Mesenchymal stem cell (in vitro differentiated cells and primary cell): ENCODE results near the gene OR1F1. TPM values are rescaled to one million over a fixed set of nuclear protein-coding genes. Genes with fewer than 3 reads are reported as not detected.
"Not testable (repeated sequence)": the region's sequence is repeated elsewhere in the genome, so short reads cannot be mapped to it uniquely, and the experiment has no call there.

Experiments
- DNase-seq: peaks from one replicate; pipeline ENCODE4 v3.0.0-alpha.2; 2013
- H2AFZ ChIP-seq: one replicate; pipeline ENCODE4 v1.6.1; 2013; ENCODE audit warnings: low read depth, mild to moderate bottlenecking, control low read depth, inconsistent platforms, low read length, moderate library complexity
- H2AK5ac ChIP-seq: 2 replicates; pipeline ENCODE4 v1.6.1; 2013; ENCODE audit warnings: low read length, moderate library complexity, mild to moderate bottlenecking, inconsistent platforms; ENCODE audit not compliant: severe bottlenecking
- H2BK120ac ChIP-seq: one replicate; pipeline ENCODE4 v1.6.1; 2013; ENCODE audit warnings: low read depth, mild to moderate bottlenecking, inconsistent platforms, low read length, moderate library complexity
- H2BK12ac ChIP-seq, 2 experiments: one replicate each; pipeline ENCODE4 v1.6.1; 2013; ENCODE audit warnings: inconsistent platforms in 2 of 2, low read length in 2 of 2, mild to moderate bottlenecking in 2 of 2, moderate library complexity in 2 of 2, control low read depth in 1 of 2
- H2BK15ac ChIP-seq: one replicate; pipeline ENCODE4 v1.6.1; 2013; ENCODE audit warnings: mild to moderate bottlenecking, low read depth, inconsistent platforms; ENCODE audit not compliant: poor library complexity, severe bottlenecking
- H2BK5ac ChIP-seq: 2 replicates; pipeline ENCODE4 v1.6.1; 2013; ENCODE audit warnings: low read depth, mild to moderate bottlenecking, low read length, control low read depth, inconsistent platforms; ENCODE audit not compliant: poor library complexity, severe bottlenecking
- H3K14ac ChIP-seq, 2 experiments: one replicate each; pipeline ENCODE4 v1.6.1; 2013; ENCODE audit warnings: inconsistent platforms in 2 of 2, low read length in 2 of 2, control low read depth in 1 of 2, mild to moderate bottlenecking in 1 of 2, moderate library complexity in 1 of 2
- H3K18ac ChIP-seq, 2 experiments: one replicate each; pipeline ENCODE4 v1.6.1; 2013; ENCODE audit warnings: inconsistent platforms in 2 of 2, low read length in 2 of 2, control low read depth in 1 of 2, low read depth in 1 of 2, mild to moderate bottlenecking in 1 of 2
- H3K23ac ChIP-seq, 2 experiments: one replicate each; pipeline ENCODE4 v1.6.1; 2013; ENCODE audit warnings: inconsistent platforms in 2 of 2, low read length in 2 of 2, mild to moderate bottlenecking in 2 of 2, moderate library complexity in 2 of 2, control low read depth in 1 of 2
- H3K27ac ChIP-seq: 2 replicates; pipeline ENCODE4 v1.5.1; 2013; ENCODE audit warnings: mild to moderate bottlenecking, moderate library complexity, low read length, control low read depth, inconsistent platforms; ENCODE audit not compliant: poor library complexity, severe bottlenecking
- H3K27me3 ChIP-seq, 2 experiments: 2 replicates each; pipeline versions ENCODE4 v1.6.1 to v1.7.0; 2013; ENCODE audit warnings: low read length in 2 of 2, mild to moderate bottlenecking in 2 of 2, moderate library complexity in 2 of 2, control low read depth in 1 of 2, inconsistent platforms in 1 of 2; ENCODE audit not compliant: control insufficient read depth in 1 of 2, insufficient read depth in 1 of 2
- H3K36me3 ChIP-seq, 2 experiments: 2 replicates each; pipeline versions ENCODE4 v1.6.1 to v1.7.0; 2013; ENCODE audit warnings: low read length in 2 of 2, control low read depth in 1 of 2, inconsistent platforms in 1 of 2, low read depth in 1 of 2, mild to moderate bottlenecking in 1 of 2; ENCODE audit not compliant: insufficient read depth in 2 of 2, control insufficient read depth in 1 of 2
- H3K4ac ChIP-seq, 2 experiments: one replicate each; pipeline ENCODE4 v1.6.1; 2013; ENCODE audit warnings: inconsistent platforms in 2 of 2, low read length in 2 of 2, mild to moderate bottlenecking in 2 of 2, moderate library complexity in 2 of 2, control low read depth in 1 of 2, low read depth in 1 of 2
- H3K4me1 ChIP-seq: 2 replicates; pipeline ENCODE4 v1.6.1; 2013; ENCODE audit warnings: low read depth, low read length, control low read depth; ENCODE audit not compliant: control insufficient read depth, insufficient read depth
- H3K4me2 ChIP-seq: 2 replicates; pipeline ENCODE4 v1.6.1; 2013; ENCODE audit warnings: low read length, mild to moderate bottlenecking, inconsistent platforms; ENCODE audit not compliant: poor library complexity, severe bottlenecking
- H3K4me3 ChIP-seq, 2 experiments: 2 replicates each; pipeline versions ENCODE4 v1.5.1 to v1.7.0; 2013; ENCODE audit warnings: low read length in 2 of 2, mild to moderate bottlenecking in 2 of 2, control low read depth in 1 of 2, low read depth in 1 of 2; ENCODE audit not compliant: insufficient read depth in 1 of 2
- H3K79me1 ChIP-seq: replicated peaks from 2 replicates; pipeline ENCODE4 v1.6.1; 2013; ENCODE audit warnings: mild to moderate bottlenecking, control low read depth, low read length, inconsistent platforms; ENCODE audit not compliant: poor library complexity, severe bottlenecking
- H3K9ac ChIP-seq: 2 replicates; pipeline ENCODE4 v1.7.0; 2013; ENCODE audit warnings: mild to moderate bottlenecking, low read length, moderate library complexity
- H3K9me3 ChIP-seq: 2 replicates; pipeline ENCODE4 v1.7.0; 2013; ENCODE audit warnings: mild to moderate bottlenecking, low read length; ENCODE audit not compliant: control insufficient read depth
- H4K8ac ChIP-seq: one replicate; pipeline ENCODE4 v1.6.1; 2013; ENCODE audit warnings: inconsistent platforms, mild to moderate bottlenecking, low read length, moderate library complexity
- H4K91ac ChIP-seq: one replicate; pipeline ENCODE4 v1.6.1; 2013; ENCODE audit warnings: mild to moderate bottlenecking, low read length, inconsistent platforms
- WGBS: methylation state at CpG from one replicate; pipeline ENCODE4 v1.1.7; 2013; ENCODE audit warnings: mixed read lengths; 5-methylcytosine and 5-hydroxymethylcytosine counted together
- polyA plus RNA-seq, 2 experiments: library from polyadenylated mRNA; stranded (reverse); fragments of 200-250 nt; gene quantifications; one replicate each; pipeline ENCODE4 v1.2.3, GENCODE V29; 2013

Gene OR1F1
- 0.28 TPM for polyA plus RNA-seq (2013, experiment 1 of 2)
- polyA plus RNA-seq (2013, experiment 2 of 2) = 0.21 TPM

DNA sequence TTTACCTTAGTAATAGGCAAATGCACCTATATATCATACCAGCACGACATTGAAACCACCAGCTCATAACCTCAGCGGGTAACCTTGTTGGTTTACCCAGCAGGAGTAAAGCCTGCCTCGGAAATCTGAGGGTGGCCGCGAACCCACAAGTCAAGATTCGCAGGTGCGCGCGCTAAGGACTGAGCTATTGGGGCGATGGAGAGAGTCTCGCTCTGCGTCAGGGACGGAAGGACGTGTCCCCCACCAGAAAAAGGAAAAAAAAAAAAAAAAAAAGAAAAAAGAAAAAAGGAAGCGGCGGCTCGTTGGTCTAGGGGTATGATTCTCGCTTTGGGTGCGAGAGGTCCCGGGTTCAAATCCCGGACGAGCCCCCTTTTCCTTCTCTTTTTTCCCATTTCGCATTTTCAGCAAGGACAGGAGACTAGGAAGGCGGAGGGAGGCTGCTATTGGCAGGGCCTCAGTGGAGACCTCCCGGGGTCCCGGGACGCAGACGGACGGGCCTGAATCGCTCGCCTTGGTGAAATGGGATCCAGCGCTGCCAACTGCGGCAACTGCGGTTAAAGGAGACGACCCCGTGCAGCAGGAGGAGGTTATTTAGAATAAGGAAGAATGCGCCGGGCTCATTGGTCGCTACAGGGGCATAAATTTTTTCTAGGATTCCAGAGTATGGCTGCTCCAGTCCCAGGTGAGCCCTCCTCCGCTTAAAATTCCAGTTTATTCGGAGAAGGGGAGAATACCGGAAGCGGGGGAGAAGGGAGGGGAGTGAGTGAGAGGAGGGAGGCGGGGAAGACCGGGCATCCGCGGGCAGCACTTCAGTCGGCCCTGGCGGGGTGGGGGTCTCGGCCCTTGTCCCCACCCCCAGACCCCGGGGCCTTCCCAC is at the start of gene OR1F1:
OR1F1 (plus strand) TSS at position 407 of the 877 bp plus-strand sequence.
- Histone ChIP-seq H3K18ac (peak within 1 kb of the TSS in 1 of 2 experiments; percentile 14), H3K4me3 (peak within 1 kb of the TSS; percentile 51 to 78), H2BK120ac (no peak within 1 kb of the TSS), H4K8ac (peak within 1 kb of the TSS; percentile 62), H2AFZ (peak within 1 kb of the TSS; percentile 30), H3K27ac (no peak within 1 kb of the TSS), H3K79me1 (no peaks in the 10 kb centered on the region), H3K23ac (no peak within 1 kb of the TSS), H4K91ac (no peak within 1 kb of the TSS), H3K4me1 (peaks cover 31% of the 10 kb centered on the region), H2BK15ac (peak within 1 kb of the TSS; percentile 37), H3K14ac (no peak within 1 kb of the TSS), H3K27me3 (peaks cover 20 to 41% of the 10 kb centered on the region in 2 experiments), H3K9me3 (no peaks in the 10 kb centered on the region), H2BK5ac (no peak within 1 kb of the TSS), H2BK12ac (no peak within 1 kb of the TSS), H3K4me2 (peak within 1 kb of the TSS; percentile 71), H2AK5ac (no peak within 1 kb of the TSS), H3K4ac (no peak within 1 kb of the TSS), H3K36me3 (no peaks in the 10 kb centered on the region), H3K9ac (peak within 1 kb of the TSS; percentile 65)
- WGBS = 2% methylated on average over 37 of the region's 51 CpGs
- DNase-seq = peak; percentile 72

DNA sequence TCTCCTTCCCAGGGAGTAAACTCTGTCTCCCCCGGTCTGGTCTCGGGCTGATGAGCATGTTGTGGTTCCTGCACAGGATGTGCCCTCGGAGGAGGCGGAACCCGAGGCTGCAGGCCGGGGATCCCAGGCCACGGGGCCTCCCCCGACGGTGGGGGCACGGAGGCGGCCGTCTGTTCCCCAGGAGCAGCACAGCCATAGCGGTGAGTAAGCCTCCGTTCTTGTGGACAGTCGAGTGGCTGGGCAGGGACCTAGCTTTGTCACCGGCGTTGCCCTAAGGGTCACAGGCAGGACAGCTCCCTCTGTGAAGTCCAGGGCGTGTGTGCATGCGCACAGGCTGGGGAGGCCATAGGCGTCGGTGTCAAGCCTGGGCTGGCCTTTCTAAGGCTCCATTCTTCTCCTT is 49.7 kb upstream of the OR1F1 start:
- no peak overlapping the region for H2BK5ac ChIP-seq
- H3K79me1 ChIP-seq = peaks cover 14% of the 10 kb centered on the region
- no peak overlapping the region for H3K27ac ChIP-seq
- no peak overlapping the region for H3K14ac ChIP-seq
- H3K4me1 ChIP-seq = peaks cover 11% of the 10 kb centered on the region
- 94% methylated on average over 21 of the region's 21 CpGs for WGBS
- DNase-seq = no peak
- peaks cover 40 to 54% of the 10 kb centered on the region in 2 experiments for H3K36me3 ChIP-seq
- H4K8ac ChIP-seq = no peak overlapping the region
- no peak overlapping the region for H3K4me2 ChIP-seq
- no peak overlapping the region for H3K4ac ChIP-seq
- no peak overlapping the region for H3K18ac ChIP-seq
- H2AFZ ChIP-seq = no peak overlapping the region
- H2AK5ac ChIP-seq = no peak overlapping the region
- no peak overlapping the region for H3K4me3 ChIP-seq
- no peak overlapping the region for H4K91ac ChIP-seq
- H2BK12ac ChIP-seq = no peak overlapping the region
- H3K27me3 ChIP-seq = no peaks in the 10 kb centered on the region
- H2BK15ac ChIP-seq = no peak overlapping the region
- H2BK120ac ChIP-seq = no peak overlapping the region
- H3K23ac ChIP-seq = no peak overlapping the region
- no peaks in the 10 kb centered on the region for H3K9me3 ChIP-seq
- no peak overlapping the region for H3K9ac ChIP-seq

DNA sequence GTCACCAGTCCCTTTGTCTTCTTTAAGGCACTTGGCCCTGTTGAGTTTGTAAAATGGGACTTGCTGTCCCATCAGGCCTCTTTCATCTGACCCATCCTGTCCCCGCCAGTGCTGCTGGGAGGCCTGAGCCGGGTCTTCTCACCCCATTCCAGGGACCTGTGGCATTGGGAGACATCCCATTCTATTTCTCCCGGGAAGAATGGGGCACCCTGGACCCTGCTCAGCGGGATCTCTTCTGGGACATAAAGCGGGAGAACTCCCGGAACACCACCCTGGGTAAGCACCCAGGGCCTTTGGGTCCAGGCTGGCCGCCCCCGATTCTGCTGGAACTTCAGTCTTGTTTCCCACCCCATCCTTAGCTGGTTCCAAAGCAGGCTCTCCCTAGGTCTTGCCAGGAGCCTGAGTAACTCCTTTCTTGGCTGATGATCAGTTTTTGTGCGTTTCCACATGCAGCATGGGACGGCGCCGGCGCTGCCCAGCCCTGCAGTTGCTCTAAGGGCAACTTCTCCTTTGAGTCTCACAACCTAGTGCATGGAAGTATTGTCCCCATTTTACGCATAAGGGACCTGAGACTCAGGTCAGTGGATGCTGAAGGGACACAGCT is 49.1 kb upstream of the OR1F1 start:
- H2BK12ac ChIP-seq = no peak overlapping the region
- no peak overlapping the region for H2BK120ac ChIP-seq
- no peak overlapping the region for H3K4me2 ChIP-seq
- H2BK15ac ChIP-seq = no peak overlapping the region
- H3K9ac ChIP-seq = peak overlapping the region; percentile 22
- no peak overlapping the region for H3K23ac ChIP-seq
- H3K79me1 ChIP-seq = peaks cover 14% of the 10 kb centered on the region
- H3K9me3 ChIP-seq = no peaks in the 10 kb centered on the region
- H3K4me3 ChIP-seq = no peak overlapping the region
- H3K27me3 ChIP-seq = no peaks in the 10 kb centered on the region
- peaks cover 13% of the 10 kb centered on the region for H3K4me1 ChIP-seq
- no peak overlapping the region for H4K91ac ChIP-seq
- no peak overlapping the region for H4K8ac ChIP-seq
- H2AFZ ChIP-seq = no peak overlapping the region
- no peak for DNase-seq
- H3K14ac ChIP-seq = no peak overlapping the region
- no peak overlapping the region for H3K18ac ChIP-seq
- H3K4ac ChIP-seq = no peak overlapping the region
- H2AK5ac ChIP-seq = no peak overlapping the region
- H3K36me3 ChIP-seq = peaks cover 40 to 56% of the 10 kb centered on the region in 2 experiments
- H3K27ac ChIP-seq = no peak overlapping the region
- H2BK5ac ChIP-seq = no peak overlapping the region
- WGBS = 91% methylated on average over 14 of the region's 14 CpGs

GRCh38 chr16:3139561-3139960 is 48.4 kb upstream of the OR1F1 start:
- H4K91ac ChIP-seq, H3K27me3 ChIP-seq, H3K23ac ChIP-seq, H4K8ac ChIP-seq, H2AK5ac ChIP-seq, DNase-seq, H2BK12ac ChIP-seq, H3K18ac ChIP-seq, H3K9me3 ChIP-seq, H2BK120ac ChIP-seq, H2BK5ac ChIP-seq, H3K14ac ChIP-seq, H2AFZ ChIP-seq, H3K4ac ChIP-seq, H2BK15ac ChIP-seq, H3K4me3 ChIP-seq, H3K4me2 ChIP-seq: not testable (repeated sequence)
- H3K9ac ChIP-seq = peak overlapping the region; percentile 22
- H3K27ac ChIP-seq = peak overlapping the region; percentile 20
- peaks cover 40 to 56% of the 10 kb centered on the region in 2 experiments for H3K36me3 ChIP-seq
- 81% methylated on average over 9 of the region's 9 CpGs for WGBS
- H3K79me1 ChIP-seq = peaks cover 14% of the 10 kb centered on the region
- peaks cover 19% of the 10 kb centered on the region for H3K4me1 ChIP-seq
